Activated CD4-positive, alpha-beta T cell treated with anti-CD3 and anti-CD28 coated beads for 36 hours (primary cell): ENCODE results near the gene GRPEL1. TPM values are rescaled to one million over a fixed set of nuclear protein-coding genes. Genes with fewer than 3 reads are reported as not detected.

Source experiments
- ATAC-seq: fragments of 200-7000 bp; cut with Tn5 transposase; one replicate; pipeline ENCODE4 v1.10.0; 2021; ENCODE audit warnings: mild to moderate bottlenecking, moderate library complexity
- CTCF ChIA-PET: fragments of 350-600 bp; sonication (Branson Sonifier 250); formaldehyde crosslinking; loops from one replicate; lab custom pipeline; 2021; ENCODE audit warnings: antibody characterized with exemption; lab: Charles Lee
- POLR2A ChIA-PET: fragments of 350-600 bp; sonication (Branson Sonifier 250); formaldehyde crosslinking; loops from one replicate; lab custom pipeline; 2021; ENCODE audit warnings: antibody characterized with exemption, inconsistent platforms; lab: Charles Lee
- DNase-seq: peaks from one replicate; pipeline ENCODE4 v3.0.0-alpha.2; 2020
- H3K27ac Mint-ChIP-seq: one replicate; pipeline ENCODE4 v1.8.0; 2021; ENCODE audit warnings: mixed read lengths
- H3K27me3 Mint-ChIP-seq: one replicate; pipeline ENCODE4 v1.8.0; 2021; ENCODE audit warnings: mixed read lengths
- H3K36me3 Mint-ChIP-seq: one replicate; pipeline ENCODE4 v1.8.0; 2021; ENCODE audit warnings: low read depth, mixed read lengths
- H3K4me1 Mint-ChIP-seq: one replicate; pipeline ENCODE4 v1.8.0; 2021; ENCODE audit warnings: mixed read lengths
- H3K4me3 Mint-ChIP-seq: one replicate; pipeline ENCODE4 v1.8.0; 2021; ENCODE audit warnings: mild to moderate bottlenecking, moderate library complexity, mixed read lengths
- H3K9me3 Mint-ChIP-seq: one replicate; pipeline ENCODE4 v1.8.0; 2021; ENCODE audit warnings: low read depth, mixed read lengths
- intact Hi-C, 2 experiments: fragments of 100-400 bp; cut with DNase I in 1 of 2; cut with micrococcal nuclease in 1 of 2; formaldehyde crosslinking; loops; one replicate each; pipeline versions ENCODE4 v1.14.2 to v1.15.1; 2022 to 2024; cut with DNase I, micrococcal nuclease
- total RNA-seq, 2 experiments: library from RNA; stranded (reverse); gene quantifications; one replicate each; pipeline ENCODE4 v1.2.3, GENCODE V29; 2021

GRPEL1 gene
- total RNA-seq, 2 experiments from 2014 or later: 81.0 to 93.0 TPM

- H3K36me3 Mint-ChIP-seq: peaks cover 21% of the 10 kb centered on the region
- H3K4me3 Mint-ChIP-seq: no peak overlapping the region
- ChIA-PET POLR2A (no interaction called here), CTCF (interaction anchor here (0.6 to 1.4 kb wide), 5 partner anchors 23 to 205 kb away, joined by 3 to 4 read pairs (median 3); no protein-coding TSS in a partner anchor)
- H3K27ac Mint-ChIP-seq: no peak overlapping the region
- intact Hi-C loops: no loop called here
- no peak for DNase-seq
- no peaks in the 10 kb centered on the region for H3K27me3 Mint-ChIP-seq
- no peaks in the 10 kb centered on the region for H3K9me3 Mint-ChIP-seq
- no peak for ATAC-seq
- peaks cover 4% of the 10 kb centered on the region for H3K4me1 Mint-ChIP-seq
Measured at GRCh38 chr4:7034262-7035081, 33.4 kb downstream of the GRPEL1 start.

- Mint-ChIP-seq H3K36me3 (peaks cover 30% of the 10 kb centered on the region), H3K4me3 (no peak overlapping the region)
- POLR2A ChIA-PET: no interaction called here
Measured at GRCh38 chr4:7032596-7032995, 35.3 kb downstream of the GRPEL1 start.

GRCh38 chr4:7031558-7032449 is 36.1 kb downstream of the GRPEL1 start:
- intact Hi-C loops: no loop called here
- ATAC-seq: no peak
- Mint-ChIP-seq H3K4me1 (no peaks in the 10 kb centered on the region), H3K9me3 (no peaks in the 10 kb centered on the region), H3K27me3 (no peaks in the 10 kb centered on the region), H3K27ac (no peak overlapping the region), H3K36me3 (peaks cover 36% of the 10 kb centered on the region), H3K4me3 (no peak overlapping the region)
- CTCF ChIA-PET: interaction anchor here (1.0 to 2.2 kb wide), 4 partner anchors 11 to 40 kb away, joined by 3 to 10 read pairs (median 4); partner anchors contain the start of gene TADA2B
- POLR2A ChIA-PET: no interaction called here
- no peak for DNase-seq

More at GRCh38 chr4:7032596-7032995, 35.3 kb downstream of the GRPEL1 start:
- intact Hi-C loops: no loop called here
- peaks cover 4% of the 10 kb centered on the region for H3K4me1 Mint-ChIP-seq
- ATAC-seq: no peak
- CTCF ChIA-PET: no interaction called here
- no peaks in the 10 kb centered on the region for H3K9me3 Mint-ChIP-seq
- no peak overlapping the region for H3K27ac Mint-ChIP-seq
- H3K27me3 Mint-ChIP-seq: no peaks in the 10 kb centered on the region
- DNase-seq: no peak

- Mint-ChIP-seq H3K27me3 (no peaks in the 10 kb centered on the region), H3K36me3 (peaks cover 43% of the 10 kb centered on the region), H3K9me3 (no peaks in the 10 kb centered on the region), H3K4me3 (no peak overlapping the region), H3K27ac (no peak overlapping the region), H3K4me1 (no peaks in the 10 kb centered on the region)
- CTCF ChIA-PET: interaction anchor here (0.7 to 2.2 kb wide), 5 partner anchors 10 to 166 kb away, joined by 3 to 10 read pairs (median 3); partner anchors contain the start of gene TADA2B
- no peak for ATAC-seq
- POLR2A ChIA-PET: no interaction called here
- no peak for DNase-seq
- intact Hi-C loops: no loop called here
Measured at GRCh38 chr4:7030856-7031255, 37.0 kb downstream of the GRPEL1 start.

- peaks cover 43% of the 10 kb centered on the region for H3K36me3 Mint-ChIP-seq
- CTCF ChIA-PET: interaction anchor here (1.7 to 2.2 kb wide), 2 partner anchors 13 to 29 kb away, joined by 3 to 10 read pairs; partner anchors contain the start of gene TADA2B
- intact Hi-C loops: no loop called here
- H3K9me3 Mint-ChIP-seq: no peaks in the 10 kb centered on the region
- POLR2A ChIA-PET: no interaction called here
- no peak for DNase-seq
- no peaks in the 10 kb centered on the region for H3K4me1 Mint-ChIP-seq
- no peak for ATAC-seq
- H3K27me3 Mint-ChIP-seq: no peaks in the 10 kb centered on the region
- no peak overlapping the region for H3K27ac Mint-ChIP-seq
- no peak overlapping the region for H3K4me3 Mint-ChIP-seq
Measured at GRCh38 chr4:7029921-7030320, 37.9 kb downstream of the GRPEL1 start.

- Mint-ChIP-seq H3K27me3 (no peaks in the 10 kb centered on the region), H3K27ac (no peak overlapping the region), H3K4me1 (no peaks in the 10 kb centered on the region), H3K9me3 (no peaks in the 10 kb centered on the region), H3K4me3 (no peak overlapping the region), H3K36me3 (peaks cover 43% of the 10 kb centered on the region)
- ATAC-seq (no peak), DNase-seq (no peak)
- intact Hi-C loops: no loop called here
- CTCF ChIA-PET: interaction anchor here (2.2 kb wide), 1 partner anchor 13 kb away, joined by 10 read pairs; the partner anchor contains the start of gene TADA2B
- POLR2A ChIA-PET: no interaction called here
Measured at GRCh38 chr4:7029212-7029611, 38.7 kb downstream of the GRPEL1 start.

- ChIA-PET CTCF (no interaction called here), POLR2A (no interaction called here)
- DNase-seq: no peak
- Mint-ChIP-seq H3K4me1 (no peaks in the 10 kb centered on the region), H3K27ac (peak overlapping the region; percentile 34), H3K27me3 (no peaks in the 10 kb centered on the region), H3K36me3 (peaks cover 44% of the 10 kb centered on the region), H3K9me3 (no peaks in the 10 kb centered on the region), H3K4me3 (no peak overlapping the region)
- intact Hi-C loops: no loop called here
- ATAC-seq: no peak
Measured at GRCh38 chr4:7027913-7028312, 40.0 kb downstream of the GRPEL1 start.

GRCh38 chr4:7027284-7027683 is 40.6 kb downstream of the GRPEL1 start:
- DNase-seq (no peak), ATAC-seq (no peak)
- H3K27me3 Mint-ChIP-seq: no peaks in the 10 kb centered on the region
- ChIA-PET POLR2A (no interaction called here), CTCF (no interaction called here)
- H3K4me3 Mint-ChIP-seq: no peak overlapping the region
- intact Hi-C loops: no loop called here
- no peaks in the 10 kb centered on the region for H3K4me1 Mint-ChIP-seq
- H3K9me3 Mint-ChIP-seq: no peaks in the 10 kb centered on the region
- no peak overlapping the region for H3K27ac Mint-ChIP-seq
- peaks cover 44% of the 10 kb centered on the region for H3K36me3 Mint-ChIP-seq

- CTCF ChIA-PET: no interaction called here
- Mint-ChIP-seq H3K27ac (no peak overlapping the region), H3K4me1 (no peaks in the 10 kb centered on the region), H3K36me3 (peaks cover 38% of the 10 kb centered on the region), H3K9me3 (no peaks in the 10 kb centered on the region), H3K4me3 (no peak overlapping the region), H3K27me3 (no peaks in the 10 kb centered on the region)
- intact Hi-C loops: no loop called here
- ATAC-seq: no peak
- POLR2A ChIA-PET: no interaction called here
- no peak for DNase-seq
Measured at GRCh38 chr4:7026107-7026506, 41.8 kb downstream of the GRPEL1 start.

GRCh38 chr4:7025040-7025602 is 42.7 kb downstream of the GRPEL1 start:
- H3K4me3 Mint-ChIP-seq: no peak overlapping the region
- no peaks in the 10 kb centered on the region for H3K27me3 Mint-ChIP-seq
- intact Hi-C loops: no loop called here
- ChIA-PET POLR2A (no interaction called here), CTCF (no interaction called here)
- H3K27ac Mint-ChIP-seq: no peak overlapping the region
- no peaks in the 10 kb centered on the region for H3K9me3 Mint-ChIP-seq
- no peak for ATAC-seq
- H3K36me3 Mint-ChIP-seq: peaks cover 29% of the 10 kb centered on the region
- DNase-seq: no peak
- no peaks in the 10 kb centered on the region for H3K4me1 Mint-ChIP-seq

- ATAC-seq (no peak), DNase-seq (no peak)
- Mint-ChIP-seq H3K27ac (no peak overlapping the region), H3K27me3 (no peaks in the 10 kb centered on the region), H3K36me3 (peaks cover 23% of the 10 kb centered on the region), H3K4me3 (no peak overlapping the region), H3K4me1 (no peaks in the 10 kb centered on the region), H3K9me3 (no peaks in the 10 kb centered on the region)
- intact Hi-C loops: no loop called here
- ChIA-PET POLR2A (no interaction called here), CTCF (no interaction called here)
Measured at GRCh38 chr4:7024336-7024890, 43.5 kb downstream of the GRPEL1 start.
